Activated CD4-positive, alpha-beta T cell treated with anti-CD3 and anti-CD28 coated beads, Interleukin-2, amount 10 ng/mL, durations not matched to agents 7 days and 5 days (primary cell): ENCODE results near the gene CCT7. TPM values are rescaled to one million over a fixed set of nuclear protein-coding genes. Genes with fewer than 3 reads are reported as not detected.

Source experiments
- CTCF ChIA-PET: fragments of 350-600 bp; sonication (Branson Sonifier 250); formaldehyde crosslinking; loops from one replicate; lab custom pipeline; 2021; ENCODE audit warnings: antibody characterized with exemption; lab: Charles Lee
- POLR2A ChIA-PET: fragments of 350-600 bp; sonication (Branson Sonifier 250); formaldehyde crosslinking; loops from one replicate; lab custom pipeline; 2021; ENCODE audit warnings: antibody characterized with exemption; lab: Charles Lee
- DNase-seq: peaks from one replicate; pipeline ENCODE4 v3.0.0-alpha.2; 2020
- H3K27ac Mint-ChIP-seq: one replicate; pipeline ENCODE4 v1.8.0; 2021; ENCODE audit warnings: mild to moderate bottlenecking, moderate library complexity, mixed read lengths
- H3K27me3 Mint-ChIP-seq: one replicate; pipeline ENCODE4 v1.8.0; 2021; ENCODE audit warnings: mixed read lengths
- H3K36me3 Mint-ChIP-seq: one replicate; pipeline ENCODE4 v1.8.0; 2021; ENCODE audit warnings: low read depth, mixed read lengths
- H3K4me1 Mint-ChIP-seq: one replicate; pipeline ENCODE4 v1.8.0; 2021; ENCODE audit warnings: mixed read lengths
- H3K4me3 Mint-ChIP-seq: one replicate; pipeline ENCODE4 v1.8.0; 2021; ENCODE audit warnings: mild to moderate bottlenecking, moderate library complexity, mixed read lengths
- H3K9me3 Mint-ChIP-seq: one replicate; pipeline ENCODE4 v1.8.0; 2021; ENCODE audit warnings: mixed read lengths
- total RNA-seq, 2 experiments: library from RNA; stranded (reverse); gene quantifications; one replicate each; pipeline ENCODE4 v1.2.3, GENCODE V29; 2021

The CCT7 gene
- total RNA-seq, 2 experiments from 2014 or later: 281 to 310 TPM

GRCh38 chr2:73284296-73285158, 50.4 kb downstream of the CCT7 start, which contains the start of gene FBXO41:
TSS of gene FBXO41 (minus strand) at chr2:73284478. CDS start at chr2:73269630, 14,848 bp downstream.
- Mint-ChIP-seq H3K27ac (peak within 1 kb of the TSS; percentile 85), H3K9me3 (no peaks in the 10 kb centered on the region), H3K36me3 (no peaks in the 10 kb centered on the region), H3K27me3 (peaks cover 24% of the 10 kb centered on the region), H3K4me3 (peak within 1 kb of the TSS; percentile 80), H3K4me1 (peaks cover 20% of the 10 kb centered on the region)
- ChIA-PET CTCF (interaction anchor here (0.5 to 1.3 kb wide), 2 partner anchors 16 to 1149 kb away, joined by 3 to 4 read pairs; no protein-coding TSS in a partner anchor), POLR2A (no interaction called here)
- peak; percentile 79 for DNase-seq

- peaks cover 20% of the 10 kb centered on the region for H3K4me1 Mint-ChIP-seq
- H3K4me3 Mint-ChIP-seq: peak overlapping the region; percentile 58
- POLR2A ChIA-PET: no interaction called here
- CTCF ChIA-PET: interaction anchor here (1.3 kb wide), 1 partner anchor 17 kb away, joined by 4 read pairs; no protein-coding TSS in a partner anchor
- no peaks in the 10 kb centered on the region for H3K36me3 Mint-ChIP-seq
- peaks cover 31% of the 10 kb centered on the region for H3K27me3 Mint-ChIP-seq
- H3K9me3 Mint-ChIP-seq: no peaks in the 10 kb centered on the region
- DNase-seq: no peak
- H3K27ac Mint-ChIP-seq: no peak overlapping the region
Measured at GRCh38 chr2:73285159-73285739, 51.1 kb downstream of the CCT7 start.

GRCh38 chr2:73286134-73286655, 52.1 kb downstream of the CCT7 start:
- DNase-seq: no peak
- H3K36me3 Mint-ChIP-seq: no peaks in the 10 kb centered on the region
- no peak overlapping the region for H3K27ac Mint-ChIP-seq
- peaks cover 22% of the 10 kb centered on the region for H3K4me1 Mint-ChIP-seq
- ChIA-PET POLR2A (no interaction called here), CTCF (interaction anchor here (0.7 kb wide), 1 partner anchor 109 kb away, joined by 5 read pairs; no protein-coding TSS in a partner anchor)
- no peak overlapping the region for H3K4me3 Mint-ChIP-seq
- H3K9me3 Mint-ChIP-seq: no peaks in the 10 kb centered on the region
- H3K27me3 Mint-ChIP-seq: peaks cover 41% of the 10 kb centered on the region

- ChIA-PET POLR2A (no interaction called here), CTCF (interaction anchor here (1.1 to 3.1 kb wide), 5 partner anchors 9 to 56 kb away, joined by 3 to 12 read pairs (median 3); partner anchors contain the start of gene PRADC1)
- Mint-ChIP-seq H3K4me1 (peaks cover 25% of the 10 kb centered on the region), H3K9me3 (no peaks in the 10 kb centered on the region), H3K27me3 (peaks cover 63% of the 10 kb centered on the region), H3K27ac (no peak overlapping the region), H3K4me3 (no peak overlapping the region), H3K36me3 (no peaks in the 10 kb centered on the region)
- no peak for DNase-seq
Measured at GRCh38 chr2:73289304-73289703, 55.2 kb downstream of the CCT7 start.

- Mint-ChIP-seq H3K4me1 (peaks cover 21% of the 10 kb centered on the region), H3K4me3 (no peak overlapping the region), H3K27me3 (peaks cover 72% of the 10 kb centered on the region), H3K9me3 (no peaks in the 10 kb centered on the region), H3K27ac (no peak overlapping the region), H3K36me3 (no peaks in the 10 kb centered on the region)
- POLR2A ChIA-PET: no interaction called here
- CTCF ChIA-PET: interaction anchor here (1.0 to 3.1 kb wide), 9 partner anchors 10 to 57 kb away, joined by 3 to 12 read pairs (median 3); partner anchors contain the start of gene PRADC1
- DNase-seq: peak; percentile 71
Measured at GRCh38 chr2:73290049-73290839, 56.1 kb downstream of the CCT7 start.

- Mint-ChIP-seq H3K4me1 (peaks cover 16% of the 10 kb centered on the region), H3K27ac (no peak overlapping the region), H3K4me3 (peak overlapping the region; percentile 52), H3K9me3 (no peaks in the 10 kb centered on the region), H3K36me3 (no peaks in the 10 kb centered on the region), H3K27me3 (peaks cover 80% of the 10 kb centered on the region)
- POLR2A ChIA-PET: no interaction called here
- DNase-seq: peak; percentile 67
- CTCF ChIA-PET: interaction anchor here (0.9 to 3.1 kb wide), 3 partner anchors 11 to 33 kb away, joined by 3 to 12 read pairs (median 3); no protein-coding TSS in a partner anchor
Measured at GRCh38 chr2:73291093-73291460, 57.0 kb downstream of the CCT7 start.

GRCh38 chr2:73291461-73292315, 57.6 kb downstream of the CCT7 start:
- H3K27ac Mint-ChIP-seq: no peak overlapping the region
- ChIA-PET CTCF (interaction anchor here (0.6 to 3.1 kb wide), 5 partner anchors 12 to 90 kb away, joined by 3 to 12 read pairs (median 3); no protein-coding TSS in a partner anchor), POLR2A (no interaction called here)
- H3K4me3 Mint-ChIP-seq: no peak overlapping the region
- H3K9me3 Mint-ChIP-seq: no peaks in the 10 kb centered on the region
- H3K27me3 Mint-ChIP-seq: peaks cover 85% of the 10 kb centered on the region
- H3K36me3 Mint-ChIP-seq: no peaks in the 10 kb centered on the region
- DNase-seq: no peak
- peaks cover 16% of the 10 kb centered on the region for H3K4me1 Mint-ChIP-seq

- no peak for DNase-seq
- Mint-ChIP-seq H3K27me3 (peaks cover 87% of the 10 kb centered on the region), H3K9me3 (no peaks in the 10 kb centered on the region), H3K4me1 (peaks cover 16% of the 10 kb centered on the region), H3K36me3 (no peaks in the 10 kb centered on the region), H3K27ac (no peak overlapping the region), H3K4me3 (peak overlapping the region; percentile 51)
- POLR2A ChIA-PET: no interaction called here
- CTCF ChIA-PET: interaction anchor here (0.6 to 1.2 kb wide), 2 partner anchors 38 to 89 kb away, joined by 3 read pairs; no protein-coding TSS in a partner anchor
Measured at GRCh38 chr2:73292316-73292905, 58.3 kb downstream of the CCT7 start.

- ChIA-PET POLR2A (no interaction called here), CTCF (interaction anchor here (0.6 to 1.2 kb wide), 4 partner anchors 12 to 572 kb away, joined by 3 to 4 read pairs (median 3); no protein-coding TSS in a partner anchor)
- no peaks in the 10 kb centered on the region for H3K9me3 Mint-ChIP-seq
- peaks cover 16% of the 10 kb centered on the region for H3K4me1 Mint-ChIP-seq
- no peaks in the 10 kb centered on the region for H3K36me3 Mint-ChIP-seq
- H3K27ac Mint-ChIP-seq: no peak overlapping the region
- H3K27me3 Mint-ChIP-seq: peaks cover 89% of the 10 kb centered on the region
- DNase-seq: no peak
- H3K4me3 Mint-ChIP-seq: peak overlapping the region; percentile 70
Measured at GRCh38 chr2:73292906-73293533, 58.9 kb downstream of the CCT7 start.

- Mint-ChIP-seq H3K4me1 (peaks cover 16% of the 10 kb centered on the region), H3K9me3 (no peaks in the 10 kb centered on the region), H3K27ac (no peak within 1 kb of the TSS), H3K36me3 (no peaks in the 10 kb centered on the region), H3K4me3 (peak within 1 kb of the TSS; percentile 70), H3K27me3 (peaks cover 86% of the 10 kb centered on the region)
- peak; percentile 95 for DNase-seq
- POLR2A ChIA-PET: no interaction called here
- CTCF ChIA-PET: interaction anchor here (0.6 to 1.0 kb wide), 3 partner anchors 11 to 573 kb away, joined by 3 to 4 read pairs (median 3); no protein-coding TSS in a partner anchor
Measured at GRCh38 chr2:73293534-73294171, 59.5 kb downstream of the CCT7 start, which contains the start of gene EGR4. TSS of gene EGR4 (minus strand) at chr2:73293548. CDS start at chr2:73293317, 231 bp downstream.
